Endothelial cell of umbilical vein (primary cell): ENCODE data around the gene ROBO2. TPM values are rescaled to one million over a fixed set of nuclear protein-coding genes. Genes with fewer than 3 reads are reported as not detected.

Experiments used
- BruUV-seq: library from RNA; stranded (reverse); fragments of 400-500 nt; replicated peaks from 2 replicates; lab custom pipeline; 2021; lab: Mats Ljungman, UMichigan
- CTCF ChIA-PET: fragments of 300-600, 350-600 bp; sonication (Branson Sonifier 250); formaldehyde crosslinking; loops from one replicate; lab custom pipeline; 2021; ENCODE audit warnings: antibody characterized with exemption, inconsistent platforms; lab: Charles Lee
- POLR2A ChIA-PET: fragments of 300-600, 350-600 bp; sonication (Branson Sonifier 250); formaldehyde crosslinking; loops from one replicate; lab custom pipeline; 2021; ENCODE audit warnings: antibody characterized with exemption, inconsistent platforms; lab: Charles Lee
- DNase-seq: peaks from one replicate; pipeline ENCODE4 v3.0.0-alpha.2; 2011; ENCODE audit warnings: low read depth, low spot score
- FAIRE-seq: peaks from 2 replicates; lab custom pipeline; 2011; peaks lifted over from hg19 to GRCh38; lab: Jason Lieb, UNC
- H2AFZ ChIP-seq: 2 replicates; pipeline ENCODE4 v1.6.0; 2012; ENCODE audit warnings: low read depth, low read length, control low read depth, inconsistent platforms
- H3K27ac ChIP-seq: 2 replicates; pipeline ENCODE4 v1.5.1; 2011; ENCODE audit warnings: low read depth, mild to moderate bottlenecking, control low read depth, low read length, moderate library complexity; ENCODE audit not compliant: insufficient read depth
- H3K27me3 ChIP-seq, 2 experiments: 2 replicates each; pipeline versions ENCODE4 v1.6.0 to v1.6.1; 2011; ENCODE audit warnings: low read length in 2 of 2, mixed read lengths in 1 of 2; ENCODE audit not compliant: control insufficient read depth in 2 of 2, insufficient read depth in 2 of 2
- H3K36me3 ChIP-seq, 2 experiments: 2 replicates in 1 of 2; 3 replicates in 1 of 2; pipeline ENCODE4 v1.5.1; 2011; ENCODE audit warnings: low read length in 2 of 2, mild to moderate bottlenecking in 1 of 2, moderate library complexity in 1 of 2; ENCODE audit not compliant: control insufficient read depth in 2 of 2, insufficient read depth in 2 of 2; ENCODE audit errors: extremely low read depth in 1 of 2
- H3K4me1 ChIP-seq: 3 replicates; pipeline ENCODE4 v1.5.1; 2011; ENCODE audit warnings: mild to moderate bottlenecking, low read length; ENCODE audit not compliant: control insufficient read depth, insufficient read depth; ENCODE audit errors: extremely low read depth
- H3K4me2 ChIP-seq: 2 replicates; pipeline ENCODE4 v1.6.1; 2011; ENCODE audit warnings: low read length, control low read depth, mixed read lengths; ENCODE audit not compliant: insufficient read depth
- H3K4me3 ChIP-seq, 3 experiments: fragments of 200-600 bp in 1 of 3; sonication (generic), shearing (Covaris generic) in 1 of 3; replicated peaks in 1 of 3; 2 replicates each; pipeline ENCODE4 v1.5.1; 2011 to 2016; ENCODE audit warnings: control low read depth in 3 of 3, low read length in 3 of 3, mild to moderate bottlenecking in 2 of 3, inconsistent platforms in 1 of 3, low read depth in 1 of 3, moderate library complexity in 1 of 3; ENCODE audit not compliant: insufficient read depth in 1 of 3
- H3K79me2 ChIP-seq: 2 replicates; pipeline ENCODE4 v1.6.0; 2012; ENCODE audit warnings: low read length, inconsistent platforms; ENCODE audit not compliant: control insufficient read depth, insufficient read depth
- H3K9ac ChIP-seq: replicated peaks from 2 replicates; pipeline ENCODE3; 2011; ENCODE audit warnings: low read length, control low read depth; ENCODE audit not compliant: insufficient read depth; ENCODE audit errors: extremely low read depth
- H3K9me1 ChIP-seq: replicated peaks from 3 replicates; pipeline ENCODE4 v1.6.0; 2011; ENCODE audit warnings: mild to moderate bottlenecking, low read length; ENCODE audit not compliant: control insufficient read depth, insufficient read depth; ENCODE audit errors: extremely low read depth
- H3K9me3 ChIP-seq: replicated peaks from 2 replicates; pipeline ENCODE4 v1.5.1; 2012; ENCODE audit warnings: low read length, inconsistent platforms; ENCODE audit not compliant: control insufficient read depth, insufficient read depth
- H4K20me1 ChIP-seq: replicated peaks from 2 replicates; pipeline ENCODE3; 2011; ENCODE audit warnings: mild to moderate bottlenecking, low read length; ENCODE audit not compliant: control insufficient read depth, insufficient read depth; ENCODE audit errors: extremely low read depth
- CTCF ChIP-seq, 2 donors: IDR thresholded peaks; 1 replicate in 1 of 2; 2 replicates in 1 of 2; pipeline ENCODE4 v1.5.1; 2011; ENCODE audit warnings: low read length in 2 of 2, mild to moderate bottlenecking in 2 of 2, moderate library complexity in 2 of 2, control low read depth in 1 of 2, inconsistent platforms in 1 of 2, low read depth in 1 of 2; ENCODE audit not compliant: insufficient read depth in 1 of 2; ENCODE audit errors: extremely low read depth in 1 of 2
- EZH2 ChIP-seq: IDR thresholded peaks from 2 replicates; pipeline ENCODE4 v1.6.1; 2012; ENCODE audit warnings: borderline replicate concordance, low read depth, mild to moderate bottlenecking, moderate library complexity, low read length, inconsistent platforms; ENCODE audit not compliant: severe bottlenecking
- FOS ChIP-seq: IDR thresholded peaks from 2 replicates; pipeline ENCODE4 v1.6.1; 2011; ENCODE audit warnings: mild to moderate bottlenecking, low read length, moderate library complexity, borderline replicate concordance; ENCODE audit not compliant: insufficient read depth
- GATA2 ChIP-seq: IDR thresholded peaks from 2 replicates; pipeline ENCODE4 v1.7.0; 2011; ENCODE audit warnings: low read depth, mild to moderate bottlenecking, moderate library complexity, mixed read lengths, low read length; ENCODE audit not compliant: insufficient read length, insufficient read depth
- JUN ChIP-seq: IDR thresholded peaks from 2 replicates; pipeline ENCODE4 v1.6.1; 2011; ENCODE audit warnings: borderline replicate concordance, low read depth; ENCODE audit not compliant: insufficient read length, insufficient read depth
- MYC ChIP-seq: IDR thresholded peaks from one replicate; pipeline ENCODE4 v1.6.1; 2011; ENCODE audit warnings: mild to moderate bottlenecking, low read depth, low read length
- POLR2A ChIP-seq: IDR thresholded peaks from 2 replicates; pipeline ENCODE4 v1.6.1; 2012; ENCODE audit warnings: low read depth, mild to moderate bottlenecking, control low read depth, low read length
- POLR2AphosphoS5 ChIP-seq: IDR thresholded peaks from 2 replicates; pipeline ENCODE4 v1.6.1; 2012; ENCODE audit warnings: low read depth, mild to moderate bottlenecking, control low read depth, low read length, moderate library complexity; ENCODE audit not compliant: insufficient read depth
- dilution Hi-C: fragments of 300-500 bp; cut with MboI; formaldehyde crosslinking; loops from one replicate; pipeline ENCODE4 v1.15.0; 2019; ENCODE audit warnings: low sequenced_read_pairs; ENCODE audit not compliant: extremely low pct_ligation_motif_present
- intact Hi-C: fragments of 100-400 bp; cut with micrococcal nuclease; formaldehyde crosslinking; loops from one replicate; pipeline ENCODE4 v1.10.0; 2022
- polyA plus RNA-seq, 4 experiments: library from polyadenylated mRNA; depleted of rRNA in 3 of 4; stranded (reverse) in 3 of 4; unstranded in 1 of 4; fragments of >200 nt; gene quantifications; 2 replicates each; pipeline versions ENCODE4 v1.2.1 to v1.2.3, GENCODE V29; 2011 to 2012; ENCODE audit warnings: missing spikeins in 1 of 4
- total RNA-seq: library from RNA; stranded (reverse); gene quantifications from 2 replicates; pipeline ENCODE4 v1.2.3, GENCODE V29; 2021
- TF ChIP-seq, protein P1 (sequence below): IDR thresholded peaks from 2 replicates; pipeline ENCODE4 v1.6.1; 2011; ENCODE audit not compliant: insufficient read depth, insufficient read length

ROBO2 gene
- total and polyA plus RNA-seq, 2 donors (not counting 3 experiments of a cell fraction or from before 2014, with no cell fraction given) = not detected

GRCh38 chr3:77042343-77042742 lies 2.4 kb downstream of the ROBO2 start:
- dilution Hi-C loops (no loop called here), intact Hi-C loops (no loop called here)
- H3K79me2 ChIP-seq = no peaks in the 10 kb centered on the region
- H3K9me1 ChIP-seq = no peaks in the 10 kb centered on the region
- no peaks in the 10 kb centered on the region for H4K20me1 ChIP-seq
- H3K9me3 ChIP-seq = no peaks in the 10 kb centered on the region
- H3K36me3 ChIP-seq = no peaks in the 10 kb centered on the region
- BruUV-seq = no TSS peak
- TF ChIP-seq POLR2AphosphoS5 = no peak
- TF ChIP-seq GATA2 = no peak
- no peak for TF ChIP-seq FOS
- POLR2A ChIA-PET = no interaction called here
- H3K9ac ChIP-seq = no peak overlapping the region
- peaks cover 11% of the 10 kb centered on the region for H3K4me1 ChIP-seq
- no peak overlapping the region for H3K27ac ChIP-seq
- CTCF ChIA-PET = interaction anchor here (2.1 kb wide), 1 partner anchor 1603 kb away, joined by 6 read pairs; no protein-coding TSS in a partner anchor
- H3K4me3 ChIP-seq = no peak overlapping the region
- H3K27me3 ChIP-seq = peaks cover 17 to 26% of the 10 kb centered on the region in 2 experiments
- no peak overlapping the region for H2AFZ ChIP-seq
- no peak for FAIRE-seq
- no peak for DNase-seq
- no peak overlapping the region for H3K4me2 ChIP-seq

DNA sequence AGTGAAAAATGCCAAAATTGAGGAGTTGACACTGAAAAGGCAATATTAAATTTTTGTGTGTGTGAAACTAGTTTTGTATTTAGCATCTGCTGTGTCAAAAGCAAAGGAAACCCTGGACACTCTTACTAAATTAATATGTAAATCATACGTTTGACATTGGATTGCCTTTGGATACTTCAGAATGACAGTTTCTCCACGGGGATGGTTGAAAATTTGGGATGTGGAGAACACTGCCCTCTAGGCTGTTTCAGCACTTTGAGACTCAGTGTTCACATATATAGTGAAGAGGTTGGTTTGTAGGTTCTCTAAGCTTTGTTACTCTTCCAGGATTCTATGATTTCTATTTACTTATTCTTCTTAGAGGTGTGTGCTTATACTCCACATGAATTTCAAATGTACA lies 3.0 kb downstream of the ROBO2 start:
- Histone ChIP-seq H3K27me3 (peaks cover 17 to 26% of the 10 kb centered on the region in 2 experiments), H3K9me3 (no peaks in the 10 kb centered on the region), H3K79me2 (no peaks in the 10 kb centered on the region), H2AFZ (no peak overlapping the region), H3K9me1 (no peaks in the 10 kb centered on the region), H3K4me2 (no peak overlapping the region), H3K27ac (no peak overlapping the region), H3K9ac (no peak overlapping the region), H3K4me3 (no peak overlapping the region), H4K20me1 (no peaks in the 10 kb centered on the region), H3K4me1 (peaks cover 11% of the 10 kb centered on the region), H3K36me3 (no peaks in the 10 kb centered on the region)
- ChIA-PET CTCF (interaction anchor here (2.1 kb wide), 1 partner anchor 1603 kb away, joined by 6 read pairs; no protein-coding TSS in a partner anchor), POLR2A (no interaction called here)
- DNase-seq = no peak
- FAIRE-seq = no peak
- TF ChIP-seq MYC (no peak), CTCF (IDR thresholded peaks at IDR 0.05; ENCODE audit: extremely low read depth in 1 of 2, insufficient read depth in 1 of 2, low read depth in 1 of 2, low read length in 2 of 2) (no peak), JUN (no peak), GATA2 (no peak), FOS (no peak), POLR2AphosphoS5 (no peak), POLR2A (no peak), EZH2 (no peak)
- TF ChIP-seq, protein P1, sequence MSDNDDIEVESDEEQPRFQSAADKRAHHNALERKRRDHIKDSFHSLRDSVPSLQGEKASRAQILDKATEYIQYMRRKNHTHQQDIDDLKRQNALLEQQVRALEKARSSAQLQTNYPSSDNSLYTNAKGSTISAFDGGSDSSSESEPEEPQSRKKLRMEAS = no peak
- dilution Hi-C loops = no loop called here
- intact Hi-C loops = no loop called here
- no TSS peak for BruUV-seq
